SU-DHL-6 (cell line): ENCODE results near the gene GNGT2.
A peak's percentile ranks its signal among the peaks of the same experiment; 100 is the strongest.

Source experiments
- H2AFZ ChIP-seq: fragments of 200-600 bp; sonication (generic); 2 replicates; pipeline ENCODE4 v1.6.1; 2014; ENCODE audit warnings: low read depth, mild to moderate bottlenecking, moderate library complexity, mixed read lengths, antibody characterized with exemption, low read length; ENCODE audit not compliant: severe bottlenecking
- H3F3A ChIP-seq: fragments of 200-600 bp; shearing (Covaris generic); 2 replicates; pipeline ENCODE4 v1.6.0; 2016; ENCODE audit warnings: antibody characterized with exemption, mild to moderate bottlenecking; ENCODE audit not compliant: insufficient read depth
- H3K27ac ChIP-seq: fragments of 200-600 bp; sonication (generic); 2 replicates; pipeline ENCODE4 v1.5.1; 2016; ENCODE audit warnings: low read depth, mild to moderate bottlenecking, low read length, moderate library complexity, mixed read lengths
- H3K27me3 ChIP-seq: fragments of 200-600 bp; sonication (generic), shearing (Covaris generic); 2 replicates; pipeline ENCODE4 v1.6.0; 2014; ENCODE audit warnings: mild to moderate bottlenecking, low read length
- H3K36me3 ChIP-seq: fragments of 200-600 bp; sonication (generic); 2 replicates; pipeline ENCODE4 v1.6.1; 2014; ENCODE audit warnings: mild to moderate bottlenecking, low read length, mixed read lengths
- H3K4me2 ChIP-seq: fragments of 300-600, 200-600 bp; shearing (Covaris generic), sonication (generic); 2 replicates; pipeline ENCODE4 v1.6.0; 2014; ENCODE audit warnings: low read length, low read depth, mild to moderate bottlenecking; ENCODE audit not compliant: poor library complexity, severe bottlenecking
- H3K4me3 ChIP-seq: fragments of 200-600 bp; sonication (generic); 2 replicates; pipeline ENCODE4 v1.5.1; 2014; ENCODE audit warnings: antibody characterized with exemption, low read length, mild to moderate bottlenecking, mixed read lengths; ENCODE audit not compliant: insufficient read depth, poor library complexity, severe bottlenecking
- H3K79me2 ChIP-seq: fragments of 200-600 bp; sonication (generic); 2 replicates; pipeline ENCODE4 v1.6.1; 2014; ENCODE audit warnings: mild to moderate bottlenecking, low read length, moderate library complexity; ENCODE audit not compliant: insufficient read depth
- H3K9ac ChIP-seq: fragments of 200-600 bp; sonication (generic); 2 replicates; pipeline ENCODE4 v1.7.0; 2014; ENCODE audit warnings: mild to moderate bottlenecking, low read length
- H3K9me2 ChIP-seq: fragments of 200-600 bp; sonication (generic); replicated peaks from 2 replicates; pipeline ENCODE4 v1.6.1; 2014; ENCODE audit warnings: low read length; ENCODE audit not compliant: insufficient read depth
- H3K9me3 ChIP-seq: fragments of 200-600 bp; sonication (generic); 2 replicates; pipeline ENCODE4 v1.6.1; 2014; ENCODE audit warnings: low read length, mixed read lengths; ENCODE audit not compliant: insufficient read depth
- H4K20me1 ChIP-seq: fragments of 200-600 bp; sonication (generic); 2 replicates; pipeline ENCODE4 v1.6.1; 2014; ENCODE audit warnings: low read depth, mild to moderate bottlenecking, antibody characterized with exemption, low read length, moderate library complexity, mixed read lengths
- EZH2phosphoT487 ChIP-seq: fragments of 200-600 bp; sonication (generic), shearing (Covaris generic); conservative IDR thresholded peaks from 2 replicates; pipeline ENCODE4 v1.6.1; 2018; ENCODE audit warnings: mild to moderate bottlenecking, antibody characterized with exemption, low read length, moderate library complexity, mixed read lengths
- TF ChIP-seq, protein P1 (sequence below): fragments of 200-600 bp; sonication (generic); IDR thresholded peaks from one replicate; pipeline ENCODE4 v1.5.1; 2017; ENCODE audit warnings: antibody characterized with exemption, mild to moderate bottlenecking, low read length, moderate library complexity; ENCODE audit not compliant: insufficient read depth, poor library complexity, severe bottlenecking

Gene GNGT2

DNA sequence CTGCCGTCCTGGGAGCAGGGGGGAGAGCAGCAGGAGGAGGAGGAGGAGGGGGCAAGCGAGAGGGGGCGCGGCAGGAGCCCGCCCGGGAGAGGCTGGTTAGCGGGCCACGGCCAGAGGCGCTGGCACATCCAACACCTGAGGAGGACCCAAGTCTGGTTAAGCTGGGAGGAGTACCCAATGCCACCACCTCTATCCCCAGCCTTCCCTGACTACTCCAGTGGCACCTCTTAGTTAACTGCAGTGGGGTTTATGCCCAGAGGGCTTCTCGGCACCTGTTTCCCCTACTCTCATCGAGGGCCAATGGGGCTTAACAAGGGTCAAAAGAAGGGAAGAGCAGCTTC, 14.6 kb upstream of the GNGT2 start:
- H3F3A ChIP-seq = no peaks in the 10 kb centered on the region
- no peak overlapping the region for H3K27ac ChIP-seq
- H3K4me3 ChIP-seq = no peak overlapping the region
- no peaks in the 10 kb centered on the region for H3K9me3 ChIP-seq
- no peaks in the 10 kb centered on the region for H4K20me1 ChIP-seq
- no peak for TF ChIP-seq EZH2phosphoT487
- TF ChIP-seq, protein P1, sequence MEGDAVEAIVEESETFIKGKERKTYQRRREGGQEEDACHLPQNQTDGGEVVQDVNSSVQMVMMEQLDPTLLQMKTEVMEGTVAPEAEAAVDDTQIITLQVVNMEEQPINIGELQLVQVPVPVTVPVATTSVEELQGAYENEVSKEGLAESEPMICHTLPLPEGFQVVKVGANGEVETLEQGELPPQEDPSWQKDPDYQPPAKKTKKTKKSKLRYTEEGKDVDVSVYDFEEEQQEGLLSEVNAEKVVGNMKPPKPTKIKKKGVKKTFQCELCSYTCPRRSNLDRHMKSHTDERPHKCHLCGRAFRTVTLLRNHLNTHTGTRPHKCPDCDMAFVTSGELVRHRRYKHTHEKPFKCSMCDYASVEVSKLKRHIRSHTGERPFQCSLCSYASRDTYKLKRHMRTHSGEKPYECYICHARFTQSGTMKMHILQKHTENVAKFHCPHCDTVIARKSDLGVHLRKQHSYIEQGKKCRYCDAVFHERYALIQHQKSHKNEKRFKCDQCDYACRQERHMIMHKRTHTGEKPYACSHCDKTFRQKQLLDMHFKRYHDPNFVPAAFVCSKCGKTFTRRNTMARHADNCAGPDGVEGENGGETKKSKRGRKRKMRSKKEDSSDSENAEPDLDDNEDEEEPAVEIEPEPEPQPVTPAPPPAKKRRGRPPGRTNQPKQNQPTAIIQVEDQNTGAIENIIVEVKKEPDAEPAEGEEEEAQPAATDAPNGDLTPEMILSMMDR = no peak
- no peak overlapping the region for H2AFZ ChIP-seq
- no peaks in the 10 kb centered on the region for H3K9me2 ChIP-seq
- H3K4me2 ChIP-seq = no peak overlapping the region
- H3K36me3 ChIP-seq = no peaks in the 10 kb centered on the region
- H3K9ac ChIP-seq = no peak overlapping the region
- no peaks in the 10 kb centered on the region for H3K79me2 ChIP-seq
- no peaks in the 10 kb centered on the region for H3K27me3 ChIP-seq

DNA sequence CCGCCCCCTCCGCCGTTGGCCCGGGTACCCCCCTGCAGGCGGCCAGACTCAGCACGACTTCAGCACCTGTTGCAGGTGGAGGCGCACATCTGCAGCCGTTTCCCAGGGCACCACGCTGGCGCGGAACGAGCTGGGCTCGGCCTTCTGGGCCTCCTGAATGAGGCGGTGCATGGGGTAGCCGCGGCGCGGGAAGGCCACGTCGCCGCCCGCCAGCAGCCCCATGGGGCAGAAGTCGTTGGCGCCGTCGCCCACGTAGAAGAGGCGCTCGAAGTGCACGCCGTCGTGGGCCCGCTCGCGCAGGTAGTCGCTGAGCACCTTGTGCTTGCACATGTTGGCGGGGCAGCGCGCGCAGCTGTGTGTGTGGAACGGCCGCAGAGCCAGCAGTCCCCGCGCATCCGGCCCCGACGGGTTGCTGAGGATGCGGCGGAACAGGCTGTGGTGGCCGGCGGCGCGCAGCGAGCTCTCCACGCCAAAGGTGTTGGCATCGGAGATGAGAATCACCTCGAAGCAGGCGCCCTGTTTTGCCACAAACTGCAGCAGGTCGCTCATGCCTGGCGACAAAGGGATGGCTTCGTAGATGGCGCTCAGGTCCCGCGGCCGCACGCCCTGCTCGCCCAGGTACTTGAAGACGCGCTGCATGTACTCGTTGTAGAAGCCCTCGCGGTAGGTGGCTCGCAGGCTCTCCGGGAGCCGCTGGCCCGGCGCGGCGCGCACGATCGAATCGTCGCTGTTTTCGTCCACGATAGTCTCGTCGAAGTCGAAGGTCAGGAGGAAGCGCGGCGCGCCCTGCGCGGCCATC, 14.0 kb upstream of the GNGT2 start:
- Histone ChIP-seq H4K20me1 (no peaks in the 10 kb centered on the region), H3F3A (no peaks in the 10 kb centered on the region), H3K4me3 (no peak overlapping the region), H3K9me3 (no peaks in the 10 kb centered on the region), H3K9ac (peak overlapping the region; percentile 9; the same call in 1 of the 2 replicates), H3K9me2 (no peaks in the 10 kb centered on the region), H3K36me3 (no peaks in the 10 kb centered on the region), H3K27ac (no peak overlapping the region), H3K79me2 (no peaks in the 10 kb centered on the region), H3K4me2 (peak overlapping the region; percentile 48), H3K27me3 (no peaks in the 10 kb centered on the region), H2AFZ (no peak overlapping the region)
- TF ChIP-seq, protein P1 = no peak
- TF ChIP-seq EZH2phosphoT487 = no peak

DNA sequence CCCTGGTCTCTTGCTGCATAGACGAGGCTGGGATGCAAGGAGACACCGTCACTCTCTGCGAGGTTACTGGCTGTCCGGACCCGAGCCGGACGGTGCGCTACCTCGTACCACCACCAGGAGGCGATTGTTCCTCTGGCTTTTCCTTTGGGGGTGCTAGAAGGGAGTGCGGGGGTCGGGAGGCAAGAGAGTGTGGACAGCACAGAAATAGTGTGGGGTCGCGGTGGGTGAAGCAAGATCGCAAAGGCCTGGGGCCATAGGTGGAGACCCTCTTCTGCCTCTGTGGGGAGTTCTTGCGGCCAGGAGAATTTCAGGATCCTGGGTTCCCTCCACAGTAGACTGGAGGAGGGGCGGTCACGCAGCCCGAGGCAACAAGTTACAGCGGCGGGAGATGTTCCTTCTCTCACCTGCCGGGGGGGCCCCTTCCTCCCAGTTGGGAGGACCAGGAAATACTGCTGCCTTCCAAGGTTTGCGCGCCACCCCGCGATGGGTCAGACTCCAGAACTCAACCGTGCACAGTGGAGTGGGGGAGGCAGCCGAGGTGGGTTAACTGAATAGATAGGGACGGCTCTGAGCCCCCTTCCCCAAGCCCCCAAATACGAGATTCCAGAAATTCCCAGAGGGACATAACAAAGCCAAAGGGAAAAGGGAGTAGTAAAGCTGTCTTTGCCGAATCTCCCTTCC, 13.3 kb upstream of the GNGT2 start:
- Histone ChIP-seq H2AFZ (no peak overlapping the region), H3K4me2 (peak overlapping the region; percentile 48), H3K4me3 (peak overlapping the region; percentile 35), H3K9me2 (no peaks in the 10 kb centered on the region), H3F3A (peaks cover 6% of the 10 kb centered on the region; the same call in 1 of the 2 replicates), H3K36me3 (no peaks in the 10 kb centered on the region), H3K27ac (no peak overlapping the region), H3K9me3 (no peaks in the 10 kb centered on the region), H4K20me1 (no peaks in the 10 kb centered on the region), H3K9ac (peak overlapping the region; percentile 9; the same call in 1 of the 2 replicates), H3K27me3 (no peaks in the 10 kb centered on the region), H3K79me2 (no peaks in the 10 kb centered on the region)
- TF ChIP-seq EZH2phosphoT487 = no peak
- TF ChIP-seq, protein P1 = peak; percentile 91
